Measurements from ENCODE around the gene EFCAB8.

The EFCAB8 gene

GRCh38 chr20:32906871-32907495, 48.3 kb downstream of the EFCAB8 start:
- in situ Hi-C loops (cut with MboI; ENCODE audit: low sequenced_read_pairs, unreplicated experiment): loop anchor here (10.0 kb wide), 1 partner anchor 188 kb away; no protein-coding TSS in a partner anchor
- TF ChIP-seq CTCF (IDR thresholded peaks at IDR 0.05; ENCODE audit: borderline replicate concordance, control extremely low read depth, extremely low read depth, insufficient read depth, missing control alignments): no peak
- DNase-seq (ENCODE audit: low spot score): no peak

GRCh38 chr20:32907886-32908285, 49.2 kb downstream of the EFCAB8 start:
- in situ Hi-C loops (cut with MboI; ENCODE audit: low sequenced_read_pairs, unreplicated experiment): loop anchor here (10.0 kb wide), 1 partner anchor 187 kb away; no protein-coding TSS in a partner anchor
- no peak for TF ChIP-seq CTCF (IDR thresholded peaks at IDR 0.05; ENCODE audit: borderline replicate concordance, control extremely low read depth, extremely low read depth, insufficient read depth, missing control alignments)
- DNase-seq (ENCODE audit: low spot score): no peak

GRCh38 chr20:32908334-32909292, 49.9 kb downstream of the EFCAB8 start:
- DNase-seq (ENCODE audit: low spot score): no peak
- in situ Hi-C loops (cut with MboI; ENCODE audit: low sequenced_read_pairs, unreplicated experiment): loop anchor here (10.0 kb wide), 1 partner anchor 186 kb away; no protein-coding TSS in a partner anchor
- no peak for TF ChIP-seq CTCF (IDR thresholded peaks at IDR 0.05; ENCODE audit: borderline replicate concordance, control extremely low read depth, extremely low read depth, insufficient read depth, missing control alignments)

- no peak for TF ChIP-seq CTCF (IDR thresholded peaks at IDR 0.05; ENCODE audit: borderline replicate concordance, control extremely low read depth, extremely low read depth, insufficient read depth, missing control alignments)
- no peak for DNase-seq (ENCODE audit: low spot score)
- in situ Hi-C loops (cut with MboI; ENCODE audit: low sequenced_read_pairs, unreplicated experiment): loop anchor here (10.0 kb wide), 1 partner anchor 185 kb away; no protein-coding TSS in a partner anchor
Observed at GRCh38 chr20:32909451-32909850, 50.7 kb downstream of the EFCAB8 start.

GRCh38 chr20:32909896-32910571, 51.3 kb downstream of the EFCAB8 start:
- in situ Hi-C loops (cut with MboI; ENCODE audit: low sequenced_read_pairs, unreplicated experiment): loop anchor here (10.0 kb wide), 1 partner anchor 185 kb away; no protein-coding TSS in a partner anchor
- TF ChIP-seq CTCF (IDR thresholded peaks at IDR 0.05; ENCODE audit: borderline replicate concordance, control extremely low read depth, extremely low read depth, insufficient read depth, missing control alignments): no peak
- DNase-seq (ENCODE audit: low spot score): no peak

- TF ChIP-seq CTCF (IDR thresholded peaks at IDR 0.05; ENCODE audit: borderline replicate concordance, control extremely low read depth, extremely low read depth, insufficient read depth, missing control alignments): no peak
- DNase-seq (ENCODE audit: low spot score): no peak
- in situ Hi-C loops (cut with MboI; ENCODE audit: low sequenced_read_pairs, unreplicated experiment): no loop called here
Observed at GRCh38 chr20:32911355-32911754, 52.6 kb downstream of the EFCAB8 start.
